SK-N-SH (cell line): ENCODE results near the gene HDAC11.

ENCODE experiments used
- CTCF ChIP-seq: fragments of 200-600 bp; sonication (generic); IDR thresholded peaks from 2 replicates; pipeline ENCODE4 v1.6.1; 2017; ENCODE audit warnings: antibody characterized with exemption, mild to moderate bottlenecking, moderate library complexity
- EP300 ChIP-seq, 2 experiments: IDR thresholded peaks; 2 replicates each; pipeline versions ENCODE4 v1.4.0 to v1.6.1; 2012; ENCODE audit warnings: borderline replicate concordance in 1 of 2, low read depth in 1 of 2, low read length in 1 of 2
- EZH2phosphoT487 ChIP-seq: fragments of 200-600 bp; sonication (generic); IDR thresholded peaks from 2 replicates; pipeline ENCODE4 v1.6.1; 2017; ENCODE audit warnings: low read depth, mixed run types, mild to moderate bottlenecking, antibody characterized with exemption, moderate library complexity, borderline replicate concordance
- NRF1 ChIP-seq: IDR thresholded peaks from 2 replicates; pipeline ENCODE4 v1.6.1; 2012; ENCODE audit warnings: low read depth, mild to moderate bottlenecking, low read length
- RAD21 ChIP-seq: IDR thresholded peaks from 2 replicates; pipeline ENCODE4 v1.6.1; 2012; ENCODE audit warnings: mild to moderate bottlenecking, low read length
- REST ChIP-seq: IDR thresholded peaks from 2 replicates; pipeline ENCODE4 v1.6.1; 2012; ENCODE audit warnings: mild to moderate bottlenecking, low read depth, low read length, moderate library complexity
- TAF1 ChIP-seq: IDR thresholded peaks from 2 replicates; pipeline ENCODE4 v1.6.1; 2012; ENCODE audit warnings: low read depth, mild to moderate bottlenecking, low read length, moderate library complexity, borderline replicate concordance
- YY1 ChIP-seq: IDR thresholded peaks from 2 replicates; pipeline ENCODE4 v1.4.0; 2012; ENCODE audit warnings: low read depth, mild to moderate bottlenecking

- TF ChIP-seq TAF1 (no peak), CTCF (no peak), EZH2phosphoT487 (no peak), RAD21 (no peak), REST (no peak), YY1 (no peak), NRF1 (no peak), EP300 (IDR thresholded peaks at IDR 0.05; ENCODE audit: borderline replicate concordance in 1 of 2, low read depth in 1 of 2, low read length in 1 of 2) (no peak)
Measured at GRCh38 chr3:13479582-13480339, at the start of gene HDAC11.
